K562 (cell line): ENCODE data around the gene SYVN1. TPM values are rescaled to one million over a fixed set of nuclear protein-coding genes. Genes with fewer than 3 reads are reported as not detected.

Source experiments
- ATF2 ChIP-seq: sonication (generic); formaldehyde crosslinking; IDR thresholded peaks from 2 replicates; pipeline ENCODE4 v1.8.1; 2022; ENCODE audit warnings: missing genetic modification reagents
- CTBP1 ChIP-seq: fragments of 450-650 bp; IDR thresholded peaks from 2 replicates; pipeline ENCODE4 v1.6.1; 2016; ENCODE audit warnings: borderline replicate concordance
- GATAD2B ChIP-seq: fragments of 450-650 bp; IDR thresholded peaks from 2 replicates; pipeline ENCODE4 v1.6.1; 2017; ENCODE audit warnings: mild to moderate bottlenecking, borderline replicate concordance
- GTF2E2 ChIP-seq: fragments of 200-800 bp; sonication (Bioruptor generic); IDR thresholded peaks from 2 replicates; pipeline ENCODE4 v1.6.1; 2016; ENCODE audit warnings: missing genetic modification characterization, missing compliant biosample characterization
- JUN ChIP-seq, 2 experiments: sonication (generic) in 1 of 2; formaldehyde crosslinking in 1 of 2; IDR thresholded peaks; 2 replicates each; pipeline versions ENCODE4 v1.6.1 to v1.8.0; 2012 to 2022; ENCODE audit warnings: borderline replicate concordance in 2 of 2, mild to moderate bottlenecking in 2 of 2, improper control_type of control experiment in 1 of 2, low read depth in 1 of 2, low read length in 1 of 2, missing genetic modification reagents in 1 of 2
- JUNB ChIP-seq: fragments of 450-650 bp; formaldehyde crosslinking; conservative IDR thresholded peaks from 2 replicates; pipeline ENCODE4 v1.4.0; 2020; ENCODE audit warnings: mild to moderate bottlenecking
- KAT8 ChIP-seq: fragments of 450-650 bp; IDR thresholded peaks from 2 replicates; pipeline ENCODE4 v1.6.1; 2016; ENCODE audit warnings: low read depth, mild to moderate bottlenecking
- NFATC3 ChIP-seq: fragments of 450-650 bp; IDR thresholded peaks from 2 replicates; pipeline ENCODE4 v1.6.1; 2017; ENCODE audit warnings: mild to moderate bottlenecking
- PHF8 ChIP-seq: fragments of 200-600 bp; sonication (generic); IDR thresholded peaks from 2 replicates; pipeline ENCODE4 v1.6.1; 2012; ENCODE audit warnings: mixed run types, mild to moderate bottlenecking, inconsistent platforms, low read length, moderate library complexity, borderline replicate concordance
- RBM14 ChIP-seq: fragments of 200-400 bp; formaldehyde crosslinking; IDR thresholded peaks from 2 replicates; pipeline ENCODE4 v1.6.1; 2018; ENCODE audit warnings: low read depth, mild to moderate bottlenecking, low read length, moderate library complexity, borderline replicate concordance; ENCODE audit not compliant: insufficient read depth
- RBM17 ChIP-seq: fragments of 200-400 bp; formaldehyde crosslinking; IDR thresholded peaks from 2 replicates; pipeline ENCODE4 v1.6.1; 2017; ENCODE audit warnings: low read depth, mild to moderate bottlenecking, low read length, borderline replicate concordance
- SAP30 ChIP-seq: fragments of 200-600 bp; sonication (generic); IDR thresholded peaks from 2 replicates; pipeline ENCODE4 v1.6.1; 2012; ENCODE audit warnings: borderline replicate concordance, low read depth, mild to moderate bottlenecking, moderate library complexity, low read length, control low read depth, inconsistent platforms; ENCODE audit not compliant: insufficient read depth, poor library complexity, severe bottlenecking
- SMAD4 ChIP-seq: fragments of 250-450 bp; sonication (Bioruptor Pico); conservative IDR thresholded peaks from 2 replicates; pipeline ENCODE4 v1.8.0; 2021; ENCODE audit warnings: inconsistent platforms, mild to moderate bottlenecking, moderate library complexity
- SMARCC2 ChIP-seq: fragments of 450-650 bp; IDR thresholded peaks from 2 replicates; pipeline ENCODE4 v1.6.1; 2017; ENCODE audit warnings: antibody characterized with exemption, moderate library complexity, mild to moderate bottlenecking, low read depth
- SUPT5H ChIP-seq: fragments of 450-650 bp; IDR thresholded peaks from 2 replicates; pipeline ENCODE4 v1.6.1; 2016
- ZBTB12 ChIP-seq: fragments of 250-450 bp; sonication (Bioruptor Pico); IDR thresholded peaks from 2 replicates; pipeline ENCODE4 v1.4.0; 2020
- ZNF174 ChIP-seq: fragments of 250-450 bp; sonication (Bioruptor Pico); IDR thresholded peaks from 2 replicates; pipeline ENCODE4 v1.4.0; 2020; ENCODE audit warnings: mild to moderate bottlenecking
- ZNF445 ChIP-seq: fragments of 250-450 bp; sonication (Bioruptor Pico); IDR thresholded peaks from 2 replicates; pipeline ENCODE4 v1.4.0; 2020; ENCODE audit warnings: low read depth, mild to moderate bottlenecking, moderate library complexity
- polyA plus RNA-seq, 8 experiments: library from polyadenylated mRNA; depleted of rRNA in 4 of 8; stranded (reverse) in 5 of 8; unstranded in 3 of 8; fragments of >200 nt; fragmentation: Nextera tagmentation in 2 of 8; fragmentation: Illumina TruSeq in 1 of 8; extraction: Ambion mirVana in 2 of 8; extraction: Trizol in 1 of 8; gene quantifications; 2 replicates each; pipeline versions ENCODE4 v1.2.1 to v1.2.3, GENCODE V29; 2011 to 2014; ENCODE audit warnings: inconsistent platforms in 1 of 8, missing spikeins in 1 of 8
- total RNA-seq, 7 experiments: library from RNA; depleted of rRNA in 6 of 7; stranded (reverse); fragments of >200 nt in 6 of 7; fragmentation: Illumina TruSeq in 2 of 7; extraction: Trizol in 2 of 7; gene quantifications; 2 replicates each; pipeline versions ENCODE4 v1.2.1 to v1.2.3, GENCODE V29; 2011 to 2021; ENCODE audit warnings: low replicate concordance in 1 of 7
- TF ChIP-seq, protein P1 (sequence below), 2 experiments: fragments of 200-800 bp in 1 of 2; sonication (Bioruptor generic) in 1 of 2; sonication (generic) in 1 of 2; formaldehyde crosslinking in 1 of 2; IDR thresholded peaks in 1 of 2; conservative IDR thresholded peaks in 1 of 2; 2 replicates each; pipeline versions ENCODE4 v1.5.0 to v1.6.1; 2016 to 2020; ENCODE audit warnings: missing compliant biosample characterization in 1 of 2, missing genetic modification characterization in 1 of 2, missing genetic modification reagents in 1 of 2
- TF ChIP-seq, protein P2 (sequence below): IDR thresholded peaks from 2 replicates; pipeline ENCODE4 v1.6.1; 2014; ENCODE audit warnings: antibody characterized with exemption

The SYVN1 gene
- total and polyA plus RNA-seq, 9 of the 15 experiments (the other 6 are each of a cell fraction or from before 2014, with no cell fraction given) = 0.41 to 47.4 (median 9.9) TPM

DNA sequence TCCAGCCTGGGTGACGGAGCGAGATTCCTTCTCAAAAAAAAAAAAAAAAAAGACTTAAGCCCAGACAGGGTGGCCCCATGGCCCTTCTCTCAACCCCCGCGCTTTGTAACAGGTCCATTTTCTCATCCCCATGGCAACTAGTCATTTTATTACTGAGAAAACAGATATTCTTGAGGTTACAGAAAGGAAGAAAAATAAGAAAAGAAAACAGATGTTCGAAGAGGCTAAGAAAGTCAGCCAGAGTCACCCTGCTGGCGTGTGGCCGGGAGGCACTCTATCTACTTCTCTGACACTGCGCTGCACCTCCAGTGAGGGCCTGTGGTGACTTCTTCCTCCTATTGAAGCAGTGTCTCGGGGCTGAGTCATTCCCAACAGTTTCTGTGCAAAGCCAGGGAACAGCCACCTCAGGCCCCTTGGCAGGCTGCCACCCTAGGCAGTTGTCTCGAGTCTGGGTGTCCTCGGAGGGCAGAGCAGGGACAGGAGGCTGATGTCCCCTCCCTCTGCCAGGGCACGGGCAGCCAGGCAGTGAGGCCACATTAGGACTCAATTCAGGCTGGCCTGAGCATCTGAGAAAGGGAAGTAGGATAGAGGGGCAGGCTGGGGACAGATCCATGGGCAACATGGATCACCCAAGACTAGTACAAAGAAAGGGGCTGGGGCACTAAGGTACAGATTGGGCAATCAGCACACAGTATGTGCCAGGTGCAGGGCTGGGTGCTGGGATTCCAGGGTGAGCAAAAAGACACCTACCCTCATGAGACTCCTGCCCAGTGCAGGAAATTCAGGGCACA, 16.4 kb upstream of the SYVN1 start (continued):
- TF ChIP-seq, protein P1, sequence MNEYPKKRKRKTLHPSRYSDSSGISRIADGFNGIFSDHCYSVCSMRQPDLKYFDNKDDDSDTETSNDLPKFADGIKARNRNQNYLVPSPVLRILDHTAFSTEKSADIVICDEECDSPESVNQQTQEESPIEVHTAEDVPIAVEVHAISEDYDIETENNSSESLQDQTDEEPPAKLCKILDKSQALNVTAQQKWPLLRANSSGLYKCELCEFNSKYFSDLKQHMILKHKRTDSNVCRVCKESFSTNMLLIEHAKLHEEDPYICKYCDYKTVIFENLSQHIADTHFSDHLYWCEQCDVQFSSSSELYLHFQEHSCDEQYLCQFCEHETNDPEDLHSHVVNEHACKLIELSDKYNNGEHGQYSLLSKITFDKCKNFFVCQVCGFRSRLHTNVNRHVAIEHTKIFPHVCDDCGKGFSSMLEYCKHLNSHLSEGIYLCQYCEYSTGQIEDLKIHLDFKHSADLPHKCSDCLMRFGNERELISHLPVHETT (CRISPR knock-in tag; conservative IDR thresholded peaks at IDR 0.05 in 1 of 2, IDR thresholded peaks at IDR 0.05 in 1 of 2) = peak in 1 of 2 experiments; percentile 71; a peak in 2 of 4 replicates
- TF ChIP-seq ZNF174 (CRISPR knock-in tag) (no peak), ZNF445 (CRISPR knock-in tag) (no peak), JUN (IDR thresholded peaks at IDR 0.05; ENCODE audit: borderline replicate concordance, low read depth, low read length) (peak; percentile 86), JUN (CRISPR knock-in tag; IDR thresholded peaks at IDR 0.05; ENCODE audit: borderline replicate concordance) (no peak), GTF2E2 (tag) (0 out of 2 replicates have a peak, but pooled peaks have one; percentile 51), ZBTB12 (CRISPR knock-in tag) (no peak), RBM14 (no peak), SAP30 (no peak), RBM17 (no peak), SMARCC2 (no peak), SUPT5H (peak; percentile 37; the same call in 1 of the 2 replicates), ATF2 (CRISPR knock-in tag) (no peak), GATAD2B (no peak), JUNB (no peak), NFATC3 (no peak), SMAD4 (CRISPR knock-in tag) (peak; percentile 57), KAT8 (no peak), PHF8 (peak; percentile 40; the same call in 1 of the 2 replicates), CTBP1 (peak; percentile 69; the same call in 1 of the 2 replicates)
- TF ChIP-seq, protein P2, sequence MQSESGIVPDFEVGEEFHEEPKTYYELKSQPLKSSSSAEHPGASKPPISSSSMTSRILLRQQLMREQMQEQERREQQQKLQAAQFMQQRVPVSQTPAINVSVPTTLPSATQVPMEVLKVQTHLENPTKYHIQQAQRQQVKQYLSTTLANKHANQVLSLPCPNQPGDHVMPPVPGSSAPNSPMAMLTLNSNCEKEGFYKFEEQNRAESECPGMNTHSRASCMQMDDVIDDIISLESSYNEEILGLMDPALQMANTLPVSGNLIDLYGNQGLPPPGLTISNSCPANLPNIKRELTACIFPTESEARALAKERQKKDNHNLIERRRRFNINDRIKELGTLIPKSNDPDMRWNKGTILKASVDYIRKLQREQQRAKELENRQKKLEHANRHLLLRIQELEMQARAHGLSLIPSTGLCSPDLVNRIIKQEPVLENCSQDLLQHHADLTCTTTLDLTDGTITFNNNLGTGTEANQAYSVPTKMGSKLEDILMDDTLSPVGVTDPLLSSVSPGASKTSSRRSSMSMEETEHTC = no peak
